Limb (tissue), 2 donors: ENCODE data around the gene TINCR.

Source experiments
- DNase-seq, 2 donors: peaks; one replicate each; pipeline ENCODE4 v3.0.0-alpha.2; 2016; ENCODE audit errors: extremely low spot score in 2 of 2

Gene TINCR

GRCh38 chr19:5588906-5589676, 21.3 kb upstream of the TINCR start:
- DNase-seq, result no peak

- no peak for DNase-seq
Observed at GRCh38 chr19:5588441-5588840, 20.7 kb upstream of the TINCR start.

GRCh38 chr19:5587661-5588060, 19.9 kb upstream of the TINCR start:
- no peak for DNase-seq

- DNase-seq, result no peak
Observed at GRCh38 chr19:5587071-5587455, 19.3 kb upstream of the TINCR start.

GRCh38 chr19:5586300-5587070, 18.7 kb upstream of the TINCR start:
- DNase-seq, result peak in 1 of 2 donors; percentile 23

GRCh38 chr19:5585461-5586299, 17.9 kb upstream of the TINCR start:
- DNase-seq, result peak in 1 of 2 donors; percentile 67

- DNase-seq, result no peak
Observed at GRCh38 chr19:5580161-5580571, 12.4 kb upstream of the TINCR start.

- DNase-seq, result no peak
Observed at GRCh38 chr19:5579697-5580096, 11.9 kb upstream of the TINCR start.

GRCh38 chr19:5579286-5579685, 11.5 kb upstream of the TINCR start:
- DNase-seq, result no peak

GRCh38 chr19:5578097-5578846, 10.5 kb upstream of the TINCR start:
- peak; percentile 81 to 90 for DNase-seq

- DNase-seq, result no peak
Observed at GRCh38 chr19:5575590-5575989, 7.8 kb upstream of the TINCR start.

GRCh38 chr19:5572556-5573286, 5.0 kb upstream of the TINCR start:
- DNase-seq, result no peak

- DNase-seq, result no peak
Observed at GRCh38 chr19:5571777-5572176, 4.0 kb upstream of the TINCR start.

- no peak for DNase-seq
Observed at GRCh38 chr19:5567970-5568407, 236 bp upstream of the TINCR start.

- DNase-seq, result no peak
Observed at GRCh38 chr19:5564930-5565329, 2.8 kb downstream of the TINCR start.

- no peak for DNase-seq
Observed at GRCh38 chr19:5563935-5564612, 3.7 kb downstream of the TINCR start.

GRCh38 chr19:5563008-5563431, 4.7 kb downstream of the TINCR start:
- no peak for DNase-seq

- no peak for DNase-seq
Observed at GRCh38 chr19:5562280-5562679, 5.5 kb downstream of the TINCR start.

- no peak for DNase-seq
Observed at GRCh38 chr19:5561559-5561958, 6.2 kb downstream of the TINCR start.

GRCh38 chr19:5560156-5560555, 7.6 kb downstream of the TINCR start:
- DNase-seq, result no peak
